ENCODE measurements around the gene TMEM121.

DNA sequence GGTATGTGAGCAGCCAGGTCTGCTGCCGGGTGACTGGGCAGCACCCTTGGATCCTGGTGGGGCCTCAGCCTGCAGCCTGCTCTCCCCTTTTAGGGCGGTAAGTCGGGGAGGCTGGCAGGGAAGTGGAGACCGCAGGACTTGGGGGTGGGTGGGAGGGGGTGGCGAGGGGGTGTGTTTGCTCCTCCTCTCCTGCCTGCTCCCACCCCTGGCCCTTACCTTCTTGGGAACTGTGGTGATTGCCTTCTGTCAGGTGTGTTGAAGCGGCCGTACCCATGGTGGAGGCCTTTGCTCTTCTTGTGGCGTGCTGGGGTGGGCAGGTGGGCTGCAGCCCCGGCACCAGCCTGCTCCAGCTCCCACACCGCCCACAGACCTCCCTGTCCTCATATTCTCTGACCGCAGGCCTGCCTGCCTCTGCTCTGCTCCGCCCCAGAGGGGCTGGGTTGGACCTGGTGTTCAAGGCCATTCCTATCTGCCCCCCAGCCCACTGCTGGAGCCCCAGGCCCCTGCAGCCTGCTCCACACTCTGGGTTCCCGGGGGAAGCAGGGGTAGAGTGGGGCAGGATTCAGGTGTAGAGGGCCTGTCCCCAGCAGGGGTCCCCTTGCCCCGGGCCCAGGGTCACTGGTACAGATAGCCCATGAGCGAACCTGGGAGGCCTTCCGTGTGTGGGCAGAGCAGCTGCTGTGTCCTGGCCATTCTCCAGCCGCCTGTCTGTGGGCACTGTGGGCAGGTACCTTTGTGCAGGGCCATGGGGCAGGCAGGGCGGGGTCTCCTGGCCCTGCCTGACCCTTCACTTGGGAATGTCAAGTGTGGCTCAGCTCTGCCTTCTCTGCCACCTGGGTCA lies 30.2 kb upstream of the TMEM121 start:
- TF ChIP-seq, protein P1, sequence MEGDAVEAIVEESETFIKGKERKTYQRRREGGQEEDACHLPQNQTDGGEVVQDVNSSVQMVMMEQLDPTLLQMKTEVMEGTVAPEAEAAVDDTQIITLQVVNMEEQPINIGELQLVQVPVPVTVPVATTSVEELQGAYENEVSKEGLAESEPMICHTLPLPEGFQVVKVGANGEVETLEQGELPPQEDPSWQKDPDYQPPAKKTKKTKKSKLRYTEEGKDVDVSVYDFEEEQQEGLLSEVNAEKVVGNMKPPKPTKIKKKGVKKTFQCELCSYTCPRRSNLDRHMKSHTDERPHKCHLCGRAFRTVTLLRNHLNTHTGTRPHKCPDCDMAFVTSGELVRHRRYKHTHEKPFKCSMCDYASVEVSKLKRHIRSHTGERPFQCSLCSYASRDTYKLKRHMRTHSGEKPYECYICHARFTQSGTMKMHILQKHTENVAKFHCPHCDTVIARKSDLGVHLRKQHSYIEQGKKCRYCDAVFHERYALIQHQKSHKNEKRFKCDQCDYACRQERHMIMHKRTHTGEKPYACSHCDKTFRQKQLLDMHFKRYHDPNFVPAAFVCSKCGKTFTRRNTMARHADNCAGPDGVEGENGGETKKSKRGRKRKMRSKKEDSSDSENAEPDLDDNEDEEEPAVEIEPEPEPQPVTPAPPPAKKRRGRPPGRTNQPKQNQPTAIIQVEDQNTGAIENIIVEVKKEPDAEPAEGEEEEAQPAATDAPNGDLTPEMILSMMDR (IDR thresholded peaks at IDR 0.05), result no peak
- TF ChIP-seq POLR2A (IDR thresholded peaks at IDR 0.05), result no peak
